HepG2 (cell line): ENCODE measurements around the gene THUMPD1. TPM values are rescaled to one million over a fixed set of nuclear protein-coding genes. Genes with fewer than 3 reads are reported as not detected.

Experiments used
- ATF7-NPFF ChIP-seq: sonication (generic); formaldehyde crosslinking; IDR thresholded peaks from 2 replicates; pipeline ENCODE4 v1.8.1; 2023; ENCODE audit warnings: mild to moderate bottlenecking, low read depth, missing genetic modification reagents, moderate library complexity
- CHCHD3 ChIP-seq: sonication (generic); formaldehyde crosslinking; IDR thresholded peaks from 2 replicates; pipeline ENCODE4 v1.8.0; 2022; ENCODE audit warnings: mild to moderate bottlenecking, missing genetic modification reagents, moderate library complexity
- FOXK2 ChIP-seq: fragments of 450-650 bp; IDR thresholded peaks from 2 replicates; pipeline ENCODE4 v1.6.1; 2016
- GTF3A ChIP-seq: sonication (generic); formaldehyde crosslinking; conservative IDR thresholded peaks from 2 replicates; pipeline ENCODE4 v1.4.0; 2020; ENCODE audit warnings: mild to moderate bottlenecking, missing genetic modification reagents
- KDM1A ChIP-seq: IDR thresholded peaks from 2 replicates; pipeline ENCODE4 v1.6.1; 2016; ENCODE audit warnings: missing compliant biosample characterization
- KLF9 ChIP-seq: IDR thresholded peaks from 2 replicates; pipeline ENCODE4 v1.6.1; 2016; ENCODE audit warnings: low read depth
- NFYB ChIP-seq: sonication (generic); formaldehyde crosslinking; IDR thresholded peaks from 2 replicates; pipeline ENCODE4 v1.4.0; 2020; ENCODE audit warnings: missing genetic modification reagents
- NR3C1 ChIP-seq: sonication (generic); formaldehyde crosslinking; IDR thresholded peaks from 2 replicates; pipeline ENCODE4 v1.4.0; 2020; ENCODE audit warnings: missing genetic modification reagents
- PAX8 ChIP-seq: sonication (generic); formaldehyde crosslinking; IDR thresholded peaks from 2 replicates; pipeline ENCODE4 v1.8.0; 2022; ENCODE audit warnings: mild to moderate bottlenecking, missing genetic modification reagents, borderline replicate concordance
- PHB2 ChIP-seq: fragments of 450-650 bp; IDR thresholded peaks from 2 replicates; pipeline ENCODE4 v1.6.1; 2018; ENCODE audit not compliant: partially characterized antibody
- RERE ChIP-seq: IDR thresholded peaks from 2 replicates; pipeline ENCODE4 v1.6.1; 2016; ENCODE audit warnings: low read depth, missing genetic modification reagents, missing compliant biosample characterization
- TFE3 ChIP-seq: IDR thresholded peaks from 2 replicates; pipeline ENCODE4 v1.6.1; 2016
- ZBTB2 ChIP-seq: sonication (generic); formaldehyde crosslinking; IDR thresholded peaks from 2 replicates; pipeline ENCODE4 v1.8.0; 2022; ENCODE audit warnings: low read depth, missing genetic modification reagents
- ZEB1 ChIP-seq: IDR thresholded peaks from 2 replicates; pipeline ENCODE4 v1.6.1; 2012; ENCODE audit warnings: mild to moderate bottlenecking, low read depth, inconsistent platforms; ENCODE audit not compliant: insufficient replicate concordance
- ZNF10 ChIP-seq: sonication (generic); formaldehyde crosslinking; IDR thresholded peaks from 2 replicates; pipeline ENCODE4 v1.4.0; 2020; ENCODE audit warnings: mild to moderate bottlenecking, low read depth, missing genetic modification reagents, borderline replicate concordance
- ZNF225 ChIP-seq: sonication (generic); formaldehyde crosslinking; IDR thresholded peaks from 2 replicates; pipeline ENCODE4 v1.4.0; 2020; ENCODE audit warnings: mild to moderate bottlenecking, missing genetic modification reagents
- ZNF276 ChIP-seq: sonication (generic); formaldehyde crosslinking; IDR thresholded peaks from 2 replicates; pipeline ENCODE4 v1.4.0; 2020; ENCODE audit warnings: mild to moderate bottlenecking, low read depth, missing genetic modification reagents
- ZNF44 ChIP-seq: sonication (generic); formaldehyde crosslinking; IDR thresholded peaks from 2 replicates; pipeline ENCODE4 v1.5.1; 2020; ENCODE audit warnings: mild to moderate bottlenecking, missing genetic modification reagents
- ZNF501 ChIP-seq: sonication (generic); formaldehyde crosslinking; IDR thresholded peaks from 2 replicates; pipeline ENCODE4 v1.5.1; 2020; ENCODE audit warnings: mild to moderate bottlenecking, moderate library complexity, missing genetic modification reagents
- ZNF746 ChIP-seq: sonication (generic); formaldehyde crosslinking; IDR thresholded peaks from 2 replicates; pipeline ENCODE4 v1.8.0; 2022; ENCODE audit warnings: mild to moderate bottlenecking, missing genetic modification reagents
- polyA plus RNA-seq, 8 experiments: library from polyadenylated mRNA; depleted of rRNA in 3 of 8; stranded (reverse) in 7 of 8; unstranded in 1 of 8; fragments of >200 nt; fragmentation: Illumina TruSeq in 4 of 8; extraction: Trizol in 4 of 8; gene quantifications; 2 replicates each; pipeline versions ENCODE4 v1.2.1 to v1.2.3, GENCODE V29; 2011 to 2016; ENCODE audit warnings: low read depth in 4 of 8, missing spikeins in 1 of 8, mixed read lengths in 1 of 8; ENCODE audit not compliant: insufficient read depth in 1 of 8
- total RNA-seq, 5 experiments: library from RNA; depleted of rRNA; stranded (reverse); fragments of >200 nt; fragmentation: Illumina TruSeq; extraction: Trizol; gene quantifications; 2 replicates each; pipeline ENCODE4 v1.2.3, GENCODE V29; 2016; ENCODE audit warnings: low read depth in 1 of 5

THUMPD1 gene
- total and polyA plus RNA-seq, 2 of the 13 experiments (the other 11 are each of a cell fraction or from before 2014, with no cell fraction given) = 22.7 to 69.1 TPM

- TF ChIP-seq FOXK2 = no peak
- no peak for TF ChIP-seq ATF7-NPFF (CRISPR knock-in tag)
- no peak for TF ChIP-seq NFYB
- no peak for TF ChIP-seq ZNF276 (CRISPR knock-in tag)
- TF ChIP-seq CHCHD3 (CRISPR knock-in tag) = 0 out of 2 replicates have a peak, but pooled peaks have one; percentile 71
- TF ChIP-seq ZNF10 (CRISPR knock-in tag) = no peak
- TF ChIP-seq RERE (CRISPR knock-in tag) = no peak
- TF ChIP-seq KDM1A (CRISPR knock-in tag) = no peak
- TF ChIP-seq ZBTB2 = no peak
- no peak for TF ChIP-seq ZEB1
- 0 out of 2 replicates have a peak, but pooled peaks have one; percentile 30 for TF ChIP-seq KLF9 (CRISPR knock-in tag)
- TF ChIP-seq ZNF225 (CRISPR knock-in tag) = no peak
- TF ChIP-seq NR3C1 (CRISPR knock-in tag) = no peak
- TF ChIP-seq ZNF746 (CRISPR knock-in tag) = peak; percentile 40; the same call in 1 of the 2 replicates
- 0 out of 2 replicates have a peak, but pooled peaks have one; percentile 0 for TF ChIP-seq ZNF501 (CRISPR knock-in tag)
- no peak for TF ChIP-seq PHB2
- TF ChIP-seq GTF3A = peak; percentile 6; the same call in 1 of the 2 replicates
- TF ChIP-seq TFE3 (CRISPR knock-in tag) = no peak
- TF ChIP-seq PAX8 (CRISPR knock-in tag) = no peak
- no peak for TF ChIP-seq ZNF44 (CRISPR knock-in tag)
Measured at GRCh38 chr16:20740901-20741521, 607 bp downstream of the THUMPD1 start (continued).
